A549 (cell line): ENCODE measurements around the gene ARSK. TPM values are rescaled to one million over a fixed set of nuclear protein-coding genes. Genes with fewer than 3 reads are reported as not detected.

Experiments used
- ATAC-seq, 2 experiments: fragments of 200-7000 bp in 1 of 2; fragments of >200 bp in 1 of 2; cut with Nextera tagmentation in 1 of 2; cut with Tn5 transposase in 1 of 2; 3 replicates each; pipeline versions ENCODE4 v1.8.0 to v1.9.1; 2018 to 2020; ENCODE audit warnings: mild to moderate bottlenecking in 1 of 2, moderate library complexity in 1 of 2
- CTCF ChIA-PET: fragments of 300-600 bp; sonication (Branson Sonifier 250); formaldehyde crosslinking; extraction: SDS; loops from one replicate; lab custom pipeline; 2021; ENCODE audit warnings: antibody characterized with exemption, inconsistent platforms; lab: Yijun Ruan, JAX
- POLR2A ChIA-PET: fragments of 350-600 bp; formaldehyde crosslinking; extraction: SDS; loops from one replicate; lab custom pipeline; 2021; ENCODE audit warnings: antibody characterized with exemption, inconsistent platforms; lab: Yijun Ruan, JAX
- DNase-seq, 2 experiments: peaks; one replicate each; pipeline versions ENCODE4 v3.0.0 to v3.0.0-alpha.2; 2011 to 2016; ENCODE audit warnings: low read depth in 1 of 2, low spot score in 1 of 2
- FAIRE-seq: peaks from 2 replicates; lab custom pipeline; 2011; peaks lifted over from hg19 to GRCh38; lab: Jason Lieb, UNC
- H3K27ac ChIP-seq, 2 experiments: fragments of >200 bp; sonication (Bioruptor Twin); formaldehyde crosslinking; 3 replicates each; pipeline ENCODE4 v1.5.1; 2016 to 2017
- H3K4me1 ChIP-seq: fragments of >200 bp; sonication (Bioruptor Twin); formaldehyde crosslinking; 3 replicates; pipeline ENCODE4 v1.6.1; 2016
- H3K4me2 ChIP-seq: fragments of >200 bp; sonication (Bioruptor Twin); formaldehyde crosslinking; 3 replicates; pipeline ENCODE4 v1.6.1; 2016
- H3K4me3 ChIP-seq: fragments of >200 bp; sonication (Bioruptor Twin); formaldehyde crosslinking; 3 replicates; pipeline ENCODE4 v1.5.1; 2016
- H3K9me3 ChIP-seq: fragments of >200 bp; sonication (Bioruptor Twin); formaldehyde crosslinking; 3 replicates; pipeline ENCODE4 v1.6.1; 2016
- CBX2 ChIP-seq: fragments of 200-600 bp; sonication (generic); IDR thresholded peaks from 2 replicates; pipeline ENCODE4 v1.6.1; 2016; ENCODE audit warnings: low read depth, mild to moderate bottlenecking, borderline replicate concordance
- CHD2 ChIP-seq: fragments of 150-350 bp; IDR thresholded peaks from 2 replicates; pipeline ENCODE4 v1.6.1; 2014; ENCODE audit warnings: low read length; ENCODE audit not compliant: partially characterized antibody
- CHD4 ChIP-seq: fragments of 200-600 bp; sonication (generic); IDR thresholded peaks from 2 replicates; pipeline ENCODE4 v1.6.1; 2016; ENCODE audit warnings: antibody characterized with exemption, mild to moderate bottlenecking, borderline replicate concordance
- EHF ChIP-seq: fragments of 250-450 bp; sonication (Bioruptor Pico); IDR thresholded peaks from 2 replicates; pipeline ENCODE4 v1.5.0; 2020; ENCODE audit warnings: mild to moderate bottlenecking
- ELK1 ChIP-seq: fragments of 150-350 bp; IDR thresholded peaks from 2 replicates; pipeline ENCODE4 v1.6.1; 2014; ENCODE audit warnings: low read depth, mild to moderate bottlenecking, low read length
- ESRRA ChIP-seq: fragments of 150-350 bp; IDR thresholded peaks from 2 replicates; pipeline ENCODE4 v1.6.1; 2014; ENCODE audit warnings: mild to moderate bottlenecking, low read length, borderline replicate concordance
- FOXS1 ChIP-seq: fragments of 250-450 bp; sonication (Bioruptor Pico); IDR thresholded peaks from 2 replicates; pipeline ENCODE4 v1.5.0; 2020; ENCODE audit warnings: mild to moderate bottlenecking, moderate library complexity
- HOXA7 ChIP-seq: fragments of 250-450 bp; sonication (Bioruptor Pico); IDR thresholded peaks from 2 replicates; pipeline ENCODE4 v1.5.0; 2020; ENCODE audit warnings: mild to moderate bottlenecking, moderate library complexity
- HOXB13 ChIP-seq: fragments of 250-450 bp; sonication (Bioruptor Pico); IDR thresholded peaks from 2 replicates; pipeline ENCODE4 v1.5.0; 2020; ENCODE audit warnings: low read depth, mild to moderate bottlenecking, moderate library complexity
- JUNB ChIP-seq: fragments of >200 bp; sonication (Bioruptor Twin); formaldehyde crosslinking; IDR thresholded peaks from 2 replicates; pipeline ENCODE4 v1.6.1; 2016
- MAFK ChIP-seq: fragments of 450-650 bp; IDR thresholded peaks from 2 replicates; pipeline ENCODE4 v1.6.1; 2014; ENCODE audit not compliant: partially characterized antibody
- MAX ChIP-seq: IDR thresholded peaks from 2 replicates; pipeline ENCODE4 v1.6.1; 2012
- MAZ ChIP-seq: fragments of 150-350 bp; IDR thresholded peaks from 2 replicates; pipeline ENCODE4 v1.6.1; 2014; ENCODE audit warnings: antibody characterized with exemption, low read depth, low read length, borderline replicate concordance
- MYC ChIP-seq: IDR thresholded peaks from 2 replicates; pipeline ENCODE4 v1.6.1; 2012; ENCODE audit warnings: mild to moderate bottlenecking, inconsistent platforms, low read length, improper control_type of control experiment, borderline replicate concordance
- NPAS2 ChIP-seq: fragments of 250-450 bp; sonication (Bioruptor Pico); IDR thresholded peaks from 2 replicates; pipeline ENCODE4 v1.8.0; 2022; ENCODE audit warnings: mild to moderate bottlenecking, moderate library complexity, borderline replicate concordance
- PHF8 ChIP-seq: fragments of 200-600 bp; sonication (generic); IDR thresholded peaks from 2 replicates; pipeline ENCODE4 v1.6.1; 2016; ENCODE audit warnings: low read depth, mild to moderate bottlenecking, antibody characterized with exemption, moderate library complexity, borderline replicate concordance
- POLR2AphosphoS2 ChIP-seq: conservative IDR thresholded peaks from 2 replicates; pipeline ENCODE4 v1.6.1; 2012; ENCODE audit warnings: low read length, improper control_type of control experiment, inconsistent platforms
- RAD21 ChIP-seq, 2 experiments: fragments of >200 bp in 1 of 2; sonication (Bioruptor Twin) in 1 of 2; formaldehyde crosslinking in 1 of 2; IDR thresholded peaks in 1 of 2; conservative IDR thresholded peaks in 1 of 2; 2 replicates in 1 of 2; 3 replicates in 1 of 2; pipeline ENCODE4 v1.6.1; 2012 to 2018; ENCODE audit warnings: inconsistent platforms in 1 of 2
- RARB ChIP-seq: fragments of 250-450 bp; sonication (Bioruptor Pico); IDR thresholded peaks from 2 replicates; pipeline ENCODE4 v1.8.0; 2021; ENCODE audit warnings: mild to moderate bottlenecking, moderate library complexity
- RCOR1 ChIP-seq: fragments of 150-350 bp; IDR thresholded peaks from 2 replicates; pipeline ENCODE4 v1.6.1; 2014; ENCODE audit warnings: antibody characterized with exemption, low read length, low read depth
- RNF2 ChIP-seq: fragments of 200-600 bp; sonication (generic); IDR thresholded peaks from 2 replicates; pipeline ENCODE4 v1.6.1; 2016; ENCODE audit warnings: low read depth, mild to moderate bottlenecking, antibody characterized with exemption, moderate library complexity, borderline replicate concordance
- SMC3 ChIP-seq: fragments of >200 bp; sonication (Bioruptor Twin); formaldehyde crosslinking; IDR thresholded peaks from 3 replicates; pipeline ENCODE4 v1.6.1; 2018; ENCODE audit warnings: inconsistent platforms
- SREBF2 ChIP-seq: fragments of 450-650 bp; IDR thresholded peaks from 2 replicates; pipeline ENCODE4 v1.6.1; 2014; ENCODE audit warnings: mild to moderate bottlenecking, moderate library complexity
- TFCP2L1 ChIP-seq: fragments of 250-450 bp; sonication (Bioruptor Pico); IDR thresholded peaks from 2 replicates; pipeline ENCODE4 v1.5.0; 2021; ENCODE audit warnings: mild to moderate bottlenecking
- TP53 ChIP-seq: fragments of 250-450 bp; sonication (Bioruptor Pico); IDR thresholded peaks from 2 replicates; pipeline ENCODE4 v1.5.0; 2021; ENCODE audit warnings: mild to moderate bottlenecking, moderate library complexity
- ZFP36 ChIP-seq: fragments of 450-650 bp; IDR thresholded peaks from 2 replicates; pipeline ENCODE4 v1.6.1; 2014; ENCODE audit warnings: borderline replicate concordance; ENCODE audit not compliant: partially characterized antibody
- WGBS: methylation state at CpG from one replicate; pipeline ENCODE4 v1.1.6; 2017; ENCODE audit errors: missing lambda C conversion rate; 5-methylcytosine and 5-hydroxymethylcytosine counted together
- polyA plus RNA-seq, 4 experiments: library from polyadenylated mRNA; depleted of rRNA in 3 of 4; stranded (reverse); fragments of >200 nt; fragmentation: RNase III in 1 of 4; extraction: RNeasy Plus Mini Kit Qiagen cat#74134 plus additional on column Dnase treatment in 1 of 4; gene quantifications; 2 replicates in 3 of 4; 3 replicates in 1 of 4; pipeline ENCODE4 v1.2.3, GENCODE V29; 2011 to 2017
- TF ChIP-seq, protein P1 (sequence below): IDR thresholded peaks from 2 replicates; pipeline ENCODE4 v1.6.1; 2012
- TF ChIP-seq, protein P2 (sequence below): fragments of >200 bp; sonication (Bioruptor Twin); formaldehyde crosslinking; IDR thresholded peaks from 2 replicates; pipeline ENCODE4 v1.6.1; 2016

The ARSK gene
- polyA plus RNA-seq, 2 of the 4 experiments (the other 2 are of a cell fraction), result 7.0 to 14.0 TPM

DNA sequence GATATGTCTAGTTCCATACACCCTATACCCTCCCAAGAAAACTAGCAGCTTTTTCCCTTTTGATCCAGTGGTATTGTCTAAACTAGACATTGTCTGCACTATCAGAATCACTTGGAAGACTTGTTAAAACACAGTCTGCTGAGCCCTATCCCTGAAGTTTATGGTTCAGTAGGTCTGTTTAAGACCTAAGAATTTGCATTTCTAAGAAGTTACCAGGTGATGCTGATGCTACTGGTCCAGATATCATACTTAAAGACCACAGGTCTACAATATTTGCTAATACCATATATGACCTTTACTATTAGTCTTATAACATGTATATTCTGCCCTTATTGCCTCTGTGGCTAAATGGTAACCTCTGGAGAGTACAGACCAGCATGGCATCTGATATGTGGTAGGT lies 23.4 kb upstream of the ARSK start:
- H3K4me3 ChIP-seq, result no peak overlapping the region
- H3K9me3 ChIP-seq, result no peaks in the 10 kb centered on the region
- FAIRE-seq, result no peak
- TF ChIP-seq JUNB (no peak), MAX (no peak), RAD21 (conservative IDR thresholded peaks at IDR 0.05 in 1 of 2, IDR thresholded peaks at IDR 0.05 in 1 of 2) (no peak), HOXA7 (CRISPR knock-in tag) (no peak), MAZ (no peak), RARB (no peak), RCOR1 (no peak), RNF2 (no peak), NPAS2 (CRISPR knock-in tag) (no peak), CBX2 (no peak), POLR2AphosphoS2 (no peak), ZFP36 (no peak), PHF8 (no peak), SREBF2 (no peak), CHD2 (no peak), TP53 (CRISPR knock-in tag) (no peak), MAFK (no peak), FOXS1 (CRISPR knock-in tag) (no peak)
- TF ChIP-seq, protein P1, sequence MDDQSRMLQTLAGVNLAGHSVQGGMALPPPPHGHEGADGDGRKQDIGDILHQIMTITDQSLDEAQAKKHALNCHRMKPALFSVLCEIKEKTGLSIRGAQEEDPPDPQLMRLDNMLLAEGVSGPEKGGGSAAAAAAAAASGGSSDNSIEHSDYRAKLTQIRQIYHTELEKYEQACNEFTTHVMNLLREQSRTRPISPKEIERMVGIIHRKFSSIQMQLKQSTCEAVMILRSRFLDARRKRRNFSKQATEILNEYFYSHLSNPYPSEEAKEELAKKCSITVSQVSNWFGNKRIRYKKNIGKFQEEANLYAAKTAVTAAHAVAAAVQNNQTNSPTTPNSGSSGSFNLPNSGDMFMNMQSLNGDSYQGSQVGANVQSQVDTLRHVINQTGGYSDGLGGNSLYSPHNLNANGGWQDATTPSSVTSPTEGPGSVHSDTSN, result no peak
- TF ChIP-seq, protein P2, sequence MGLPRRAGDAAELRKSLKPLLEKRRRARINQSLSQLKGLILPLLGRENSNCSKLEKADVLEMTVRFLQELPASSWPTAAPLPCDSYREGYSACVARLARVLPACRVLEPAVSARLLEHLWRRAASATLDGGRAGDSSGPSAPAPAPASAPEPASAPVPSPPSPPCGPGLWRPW, result no peak
- H3K4me1 ChIP-seq, result peaks cover 5% of the 10 kb centered on the region; the same call in 1 of the 3 replicates
- no peak overlapping the region for H3K4me2 ChIP-seq
- DNase-seq, result no peak
- ChIA-PET POLR2A (no interaction called here), CTCF (no interaction called here)
- ATAC-seq, result no peak
- H3K27ac ChIP-seq, result no peak overlapping the region

DNA sequence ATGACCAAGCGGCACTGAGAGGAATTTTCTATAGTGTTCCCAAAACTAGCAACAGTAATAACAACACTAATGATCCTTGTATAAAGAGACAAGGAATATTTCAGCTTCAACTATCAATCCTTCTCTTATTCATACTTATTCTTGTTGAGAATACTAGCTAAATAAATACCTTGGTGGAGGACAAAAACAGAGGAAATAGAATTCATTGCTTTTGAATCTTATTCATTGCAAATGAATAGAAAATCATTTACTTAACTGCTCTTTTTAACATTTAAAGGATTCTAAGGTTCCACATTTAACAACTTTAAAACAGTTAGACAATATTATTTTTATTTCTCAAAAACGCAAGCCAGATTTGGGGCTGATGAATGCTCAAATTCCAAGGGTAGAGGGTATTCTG lies 22.5 kb upstream of the ARSK start:
- CTCF ChIA-PET, result no interaction called here
- H3K4me1 ChIP-seq, result peaks cover 5% of the 10 kb centered on the region; the same call in 1 of the 3 replicates
- 95% methylated on average over 2 of the region's 2 CpGs for WGBS
- FAIRE-seq (no peak), ATAC-seq (no peak), DNase-seq (no peak)
- no peak overlapping the region for H3K27ac ChIP-seq
- H3K9me3 ChIP-seq, result no peaks in the 10 kb centered on the region
- TF ChIP-seq MAX (no peak), CBX2 (no peak), EHF (no peak), ESRRA (no peak), SMC3 (no peak), NPAS2 (CRISPR knock-in tag) (no peak), MYC (no peak), ELK1 (no peak), HOXB13 (no peak), SREBF2 (no peak), TFCP2L1 (CRISPR knock-in tag) (no peak), CHD4 (no peak)
- H3K4me3 ChIP-seq, result no peak overlapping the region
- no peak overlapping the region for H3K4me2 ChIP-seq
- POLR2A ChIA-PET, result no interaction called here
